WTC11 (cell line): ENCODE results near the gene TMEM150B. TPM values are rescaled to one million over a fixed set of nuclear protein-coding genes. Genes with fewer than 3 reads are reported as not detected.

Experiments used
- ATAC-seq: fragments of 200-7000 bp; cut with Tn5 transposase; 2 replicates; pipeline ENCODE4 v1.10.0; 2021; ENCODE audit warnings: mild to moderate bottlenecking, moderate library complexity
- CTCF ChIA-PET: fragments of 300-600 bp; sonication (Branson Sonifier 250); formaldehyde crosslinking; loops from one replicate; lab custom pipeline; 2021; ENCODE audit warnings: antibody characterized with exemption; lab: Charles Lee
- POLR2A ChIA-PET: fragments of 350-600 bp; sonication (Branson Sonifier 250); formaldehyde crosslinking; loops from one replicate; lab custom pipeline; 2021; ENCODE audit warnings: antibody characterized with exemption; lab: Charles Lee
- DNase-seq: peaks from one replicate; pipeline ENCODE4 v3.0.0; 2021; ENCODE audit warnings: low spot score
- H3K27ac Mint-ChIP-seq: 2 replicates; pipeline ENCODE4 v1.8.0; 2021; ENCODE audit warnings: mixed read lengths
- H3K27me3 Mint-ChIP-seq: 2 replicates; pipeline ENCODE4 v1.8.0; 2021; ENCODE audit warnings: low read depth, mild to moderate bottlenecking, moderate library complexity, mixed read lengths
- H3K36me3 Mint-ChIP-seq: 2 replicates; pipeline ENCODE4 v1.8.0; 2021; ENCODE audit warnings: mixed read lengths
- H3K4me1 Mint-ChIP-seq: 2 replicates; pipeline ENCODE4 v1.8.0; 2022; ENCODE audit warnings: mixed read lengths
- H3K4me3 Mint-ChIP-seq: 2 replicates; pipeline ENCODE4 v1.8.0; 2021; ENCODE audit warnings: mild to moderate bottlenecking, moderate library complexity, mixed read lengths
- H3K9me3 Mint-ChIP-seq: 2 replicates; pipeline ENCODE4 v1.8.0; 2021; ENCODE audit warnings: mixed read lengths
- ETV6 ChIP-seq: sonication (generic); formaldehyde crosslinking; IDR thresholded peaks from 2 replicates; pipeline ENCODE4 v1.8.1; 2022; ENCODE audit warnings: mild to moderate bottlenecking, missing genetic modification reagents
- GTF2I ChIP-seq: fragments of 250-450 bp; sonication (Bioruptor Pico); conservative IDR thresholded peaks from 2 replicates; pipeline ENCODE4 v1.4.0; 2021; ENCODE audit warnings: mild to moderate bottlenecking
- TEAD4 ChIP-seq: sonication (generic); formaldehyde crosslinking; IDR thresholded peaks from 2 replicates; pipeline ENCODE4 v1.8.0; 2022; ENCODE audit warnings: mild to moderate bottlenecking, missing genetic modification reagents
- ZNF219 ChIP-seq: sonication (generic); formaldehyde crosslinking; IDR thresholded peaks from 2 replicates; pipeline ENCODE4 v1.8.0; 2023; ENCODE audit warnings: missing genetic modification reagents, mild to moderate bottlenecking, borderline replicate concordance
- ZNF396 ChIP-seq: fragments of 250-450 bp; sonication (Bioruptor Pico); IDR thresholded peaks from 2 replicates; pipeline ENCODE4 v1.8.0; 2021; ENCODE audit warnings: mild to moderate bottlenecking, moderate library complexity, borderline replicate concordance
- total RNA-seq: library from RNA; stranded (reverse); gene quantifications from 3 replicates; pipeline ENCODE4 v1.2.3, GENCODE V29; 2021
- TF ChIP-seq, protein P1 (sequence below): sonication (generic); formaldehyde crosslinking; IDR thresholded peaks from 2 replicates; pipeline ENCODE4 v1.8.1; 2023; ENCODE audit warnings: mild to moderate bottlenecking, missing genetic modification reagents, borderline replicate concordance
- TF ChIP-seq, protein P2 (sequence below): sonication (generic); formaldehyde crosslinking; IDR thresholded peaks from 2 replicates; pipeline ENCODE4 v1.8.1; 2023; ENCODE audit warnings: mild to moderate bottlenecking, missing genetic modification reagents, moderate library complexity
- TF ChIP-seq, protein P3 (sequence below): sonication (generic); formaldehyde crosslinking; IDR thresholded peaks from 2 replicates; pipeline ENCODE4 v1.8.0; 2022; ENCODE audit warnings: missing genetic modification reagents
- TF ChIP-seq, protein P4 (sequence below): sonication (generic); formaldehyde crosslinking; IDR thresholded peaks from 2 replicates; pipeline ENCODE4 v1.8.1; 2023; ENCODE audit warnings: mild to moderate bottlenecking, missing genetic modification reagents, moderate library complexity
- TF ChIP-seq, protein P5 (sequence below): sonication (generic); formaldehyde crosslinking; IDR thresholded peaks from 2 replicates; pipeline ENCODE4 v1.8.0; 2022; ENCODE audit warnings: mild to moderate bottlenecking, missing genetic modification reagents

TMEM150B gene
- total RNA-seq, 1 experiment from 2014 or later, result 0.44 TPM

DNA sequence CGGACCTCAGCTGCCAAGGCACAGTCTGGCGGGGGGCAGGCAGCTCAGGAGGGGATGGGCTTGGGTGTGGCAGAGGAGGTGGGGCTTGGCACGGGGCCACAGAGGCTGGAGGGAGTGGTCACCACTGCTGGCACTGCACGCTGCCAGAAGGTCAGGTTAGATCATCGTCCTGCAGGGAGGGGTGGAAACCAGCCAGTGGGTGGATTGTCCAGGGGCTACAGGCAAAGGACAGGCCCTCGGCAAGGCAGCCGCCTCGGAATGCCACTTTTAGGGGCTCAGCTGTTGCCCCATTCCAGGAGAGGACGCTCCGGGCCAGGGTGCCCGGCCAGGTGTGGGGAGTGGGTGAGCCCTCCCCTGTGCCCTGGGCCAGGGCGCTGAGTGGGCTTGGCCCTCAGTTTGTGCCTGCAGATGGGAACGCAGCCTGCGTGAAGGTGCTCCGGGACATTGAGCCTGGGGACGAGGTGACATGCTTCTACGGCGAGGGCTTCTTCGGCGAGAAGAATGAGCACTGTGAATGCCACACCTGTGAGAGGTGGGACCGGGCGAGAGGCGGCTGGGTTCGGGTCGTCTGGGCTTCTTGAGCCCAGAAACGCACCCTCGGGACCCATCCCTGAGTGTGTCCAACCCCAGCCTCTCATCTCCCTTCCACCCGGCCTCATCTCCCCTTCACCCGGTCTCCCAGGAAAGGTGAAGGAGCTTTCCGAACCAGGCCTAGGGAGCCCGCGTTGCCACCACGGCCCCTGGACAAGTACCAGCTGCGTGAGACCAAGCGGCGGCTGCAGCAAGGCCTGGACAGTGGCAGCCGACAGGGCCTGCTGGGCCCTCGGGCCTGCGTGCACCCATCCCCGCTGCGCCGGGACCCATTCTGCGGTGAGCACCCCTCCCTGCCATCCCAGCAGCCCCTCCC, 20.9 kb upstream of the TMEM150B start (continued):
- TF ChIP-seq, protein P1, sequence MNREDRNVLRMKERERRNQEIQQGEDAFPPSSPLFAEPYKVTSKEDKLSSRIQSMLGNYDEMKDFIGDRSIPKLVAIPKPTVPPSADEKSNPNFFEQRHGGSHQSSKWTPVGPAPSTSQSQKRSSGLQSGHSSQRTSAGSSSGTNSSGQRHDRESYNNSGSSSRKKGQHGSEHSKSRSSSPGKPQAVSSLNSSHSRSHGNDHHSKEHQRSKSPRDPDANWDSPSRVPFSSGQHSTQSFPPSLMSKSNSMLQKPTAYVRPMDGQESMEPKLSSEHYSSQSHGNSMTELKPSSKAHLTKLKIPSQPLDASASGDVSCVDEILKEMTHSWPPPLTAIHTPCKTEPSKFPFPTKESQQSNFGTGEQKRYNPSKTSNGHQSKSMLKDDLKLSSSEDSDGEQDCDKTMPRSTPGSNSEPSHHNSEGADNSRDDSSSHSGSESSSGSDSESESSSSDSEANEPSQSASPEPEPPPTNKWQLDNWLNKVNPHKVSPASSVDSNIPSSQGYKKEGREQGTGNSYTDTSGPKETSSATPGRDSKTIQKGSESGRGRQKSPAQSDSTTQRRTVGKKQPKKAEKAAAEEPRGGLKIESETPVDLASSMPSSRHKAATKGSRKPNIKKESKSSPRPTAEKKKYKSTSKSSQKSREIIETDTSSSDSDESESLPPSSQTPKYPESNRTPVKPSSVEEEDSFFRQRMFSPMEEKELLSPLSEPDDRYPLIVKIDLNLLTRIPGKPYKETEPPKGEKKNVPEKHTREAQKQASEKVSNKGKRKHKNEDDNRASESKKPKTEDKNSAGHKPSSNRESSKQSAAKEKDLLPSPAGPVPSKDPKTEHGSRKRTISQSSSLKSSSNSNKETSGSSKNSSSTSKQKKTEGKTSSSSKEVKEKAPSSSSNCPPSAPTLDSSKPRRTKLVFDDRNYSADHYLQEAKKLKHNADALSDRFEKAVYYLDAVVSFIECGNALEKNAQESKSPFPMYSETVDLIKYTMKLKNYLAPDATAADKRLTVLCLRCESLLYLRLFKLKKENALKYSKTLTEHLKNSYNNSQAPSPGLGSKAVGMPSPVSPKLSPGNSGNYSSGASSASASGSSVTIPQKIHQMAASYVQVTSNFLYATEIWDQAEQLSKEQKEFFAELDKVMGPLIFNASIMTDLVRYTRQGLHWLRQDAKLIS (CRISPR knock-in tag), result no peak
- TF ChIP-seq GTF2I (CRISPR knock-in tag) (no peak), TEAD4 (CRISPR knock-in tag) (no peak)
- TF ChIP-seq, protein P2, sequence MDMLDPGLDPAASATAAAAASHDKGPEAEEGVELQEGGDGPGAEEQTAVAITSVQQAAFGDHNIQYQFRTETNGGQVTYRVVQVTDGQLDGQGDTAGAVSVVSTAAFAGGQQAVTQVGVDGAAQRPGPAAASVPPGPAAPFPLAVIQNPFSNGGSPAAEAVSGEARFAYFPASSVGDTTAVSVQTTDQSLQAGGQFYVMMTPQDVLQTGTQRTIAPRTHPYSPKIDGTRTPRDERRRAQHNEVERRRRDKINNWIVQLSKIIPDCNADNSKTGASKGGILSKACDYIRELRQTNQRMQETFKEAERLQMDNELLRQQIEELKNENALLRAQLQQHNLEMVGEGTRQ, result no peak

DNA sequence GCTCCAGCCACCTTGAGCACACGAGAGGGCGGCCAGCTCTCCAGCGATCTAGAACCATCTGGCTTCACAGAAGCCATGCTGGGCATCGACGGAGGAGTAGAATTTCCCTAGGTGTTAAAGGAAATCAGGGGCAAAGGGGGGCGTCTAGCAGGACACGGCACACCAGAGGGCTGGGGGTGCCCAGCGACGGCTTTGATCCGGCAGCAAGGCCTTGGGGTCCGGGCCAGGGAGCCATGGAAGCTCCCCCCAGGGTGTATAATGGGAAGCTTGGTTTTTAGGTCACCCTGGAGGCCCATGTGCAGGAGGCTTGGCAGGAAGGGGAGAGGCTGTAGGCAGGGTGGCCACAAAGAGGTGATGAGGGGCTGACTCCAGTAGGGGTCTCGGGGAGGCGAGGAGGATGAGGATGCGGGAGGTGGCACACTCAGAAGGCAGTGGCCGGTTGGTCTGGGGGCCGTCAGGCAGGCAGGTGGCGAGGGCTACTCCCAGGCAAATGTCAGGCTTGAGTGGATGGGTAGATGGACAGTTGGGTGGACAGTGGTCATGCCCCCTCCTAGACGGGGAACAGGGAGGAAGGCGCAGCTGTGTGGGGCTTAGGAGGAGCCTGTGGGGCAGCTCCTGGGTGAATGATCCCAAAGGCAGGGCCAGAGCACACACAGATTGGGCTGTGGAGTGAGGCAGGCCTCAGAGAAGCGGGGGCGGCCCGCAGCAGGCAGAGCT, 20.1 kb upstream of the TMEM150B start:
- POLR2A ChIA-PET, result no interaction called here
- DNase-seq, result no peak
- Mint-ChIP-seq H3K4me1 (peaks cover 41% of the 10 kb centered on the region), H3K9me3 (no peaks in the 10 kb centered on the region), H3K36me3 (peaks cover 28% of the 10 kb centered on the region), H3K27me3 (no peaks in the 10 kb centered on the region; the same call in 1 of the 2 replicates), H3K27ac (peak overlapping the region; percentile 84), H3K4me3 (no peak overlapping the region)
- CTCF ChIA-PET, result interaction anchor here (0.5 to 1.7 kb wide), 4 partner anchors 31 to 73 kb away, joined by 3 to 6 read pairs (median 3); partner anchors contain the start of gene TMEM238
- TF ChIP-seq, protein P1 (CRISPR knock-in tag), result no peak
- TF ChIP-seq, protein P3, sequence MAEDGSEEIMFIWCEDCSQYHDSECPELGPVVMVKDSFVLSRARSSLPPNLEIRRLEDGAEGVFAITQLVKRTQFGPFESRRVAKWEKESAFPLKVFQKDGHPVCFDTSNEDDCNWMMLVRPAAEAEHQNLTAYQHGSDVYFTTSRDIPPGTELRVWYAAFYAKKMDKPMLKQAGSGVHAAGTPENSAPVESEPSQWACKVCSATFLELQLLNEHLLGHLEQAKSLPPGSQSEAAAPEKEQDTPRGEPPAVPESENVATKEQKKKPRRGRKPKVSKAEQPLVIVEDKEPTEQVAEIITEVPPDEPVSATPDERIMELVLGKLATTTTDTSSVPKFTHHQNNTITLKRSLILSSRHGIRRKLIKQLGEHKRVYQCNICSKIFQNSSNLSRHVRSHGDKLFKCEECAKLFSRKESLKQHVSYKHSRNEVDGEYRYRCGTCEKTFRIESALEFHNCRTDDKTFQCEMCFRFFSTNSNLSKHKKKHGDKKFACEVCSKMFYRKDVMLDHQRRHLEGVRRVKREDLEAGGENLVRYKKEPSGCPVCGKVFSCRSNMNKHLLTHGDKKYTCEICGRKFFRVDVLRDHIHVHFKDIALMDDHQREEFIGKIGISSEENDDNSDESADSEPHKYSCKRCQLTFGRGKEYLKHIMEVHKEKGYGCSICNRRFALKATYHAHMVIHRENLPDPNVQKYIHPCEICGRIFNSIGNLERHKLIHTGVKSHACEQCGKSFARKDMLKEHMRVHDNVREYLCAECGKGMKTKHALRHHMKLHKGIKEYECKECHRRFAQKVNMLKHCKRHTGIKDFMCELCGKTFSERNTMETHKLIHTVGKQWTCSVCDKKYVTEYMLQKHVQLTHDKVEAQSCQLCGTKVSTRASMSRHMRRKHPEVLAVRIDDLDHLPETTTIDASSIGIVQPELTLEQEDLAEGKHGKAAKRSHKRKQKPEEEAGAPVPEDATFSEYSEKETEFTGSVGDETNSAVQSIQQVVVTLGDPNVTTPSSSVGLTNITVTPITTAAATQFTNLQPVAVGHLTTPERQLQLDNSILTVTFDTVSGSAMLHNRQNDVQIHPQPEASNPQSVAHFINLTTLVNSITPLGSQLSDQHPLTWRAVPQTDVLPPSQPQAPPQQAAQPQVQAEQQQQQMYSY (CRISPR knock-in tag), result 0 out of 2 replicates have a peak, but pooled peaks have one; percentile 26
- no peak for ATAC-seq

DNA sequence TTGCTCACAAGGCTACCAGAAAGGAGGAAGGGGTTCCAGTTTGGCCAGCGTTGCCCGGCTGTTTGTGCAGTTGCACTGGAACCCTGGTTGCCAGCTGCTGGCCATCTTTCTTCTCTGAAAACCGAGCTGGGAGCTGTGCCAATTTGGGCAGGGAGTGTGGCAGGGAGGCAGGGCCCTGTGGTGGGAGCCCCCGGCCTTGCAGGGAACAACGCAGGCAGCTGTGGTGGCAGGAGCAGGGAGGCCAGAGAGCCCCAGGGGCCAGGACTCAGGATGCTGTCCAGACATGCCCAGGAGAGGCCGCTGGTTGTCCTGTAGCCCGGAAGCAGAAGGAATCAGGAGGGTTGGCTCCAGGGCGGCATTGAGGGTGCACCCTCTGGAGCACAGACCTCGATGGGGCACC, 19.3 kb upstream of the TMEM150B start:
- Mint-ChIP-seq H3K4me3 (no peak overlapping the region), H3K4me1 (peaks cover 35% of the 10 kb centered on the region), H3K27me3 (no peaks in the 10 kb centered on the region; the same call in 1 of the 2 replicates), H3K36me3 (peaks cover 28% of the 10 kb centered on the region), H3K27ac (no peak overlapping the region), H3K9me3 (no peaks in the 10 kb centered on the region)
- POLR2A ChIA-PET, result no interaction called here
- no peak for DNase-seq
- ATAC-seq, result no peak
- CTCF ChIA-PET, result interaction anchor here (0.5 to 1.3 kb wide), 3 partner anchors 9 to 310 kb away, joined by 3 read pairs; no protein-coding TSS in a partner anchor
- TF ChIP-seq ZNF219 (no peak), ETV6 (CRISPR knock-in tag) (no peak), ZNF396 (CRISPR knock-in tag) (no peak)
- TF ChIP-seq, protein P4, sequence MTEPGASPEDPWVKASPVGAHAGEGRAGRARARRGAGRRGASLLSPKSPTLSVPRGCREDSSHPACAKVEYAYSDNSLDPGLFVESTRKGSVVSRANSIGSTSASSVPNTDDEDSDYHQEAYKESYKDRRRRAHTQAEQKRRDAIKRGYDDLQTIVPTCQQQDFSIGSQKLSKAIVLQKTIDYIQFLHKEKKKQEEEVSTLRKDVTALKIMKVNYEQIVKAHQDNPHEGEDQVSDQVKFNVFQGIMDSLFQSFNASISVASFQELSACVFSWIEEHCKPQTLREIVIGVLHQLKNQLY (CRISPR knock-in tag), result no peak
- TF ChIP-seq, protein P5, sequence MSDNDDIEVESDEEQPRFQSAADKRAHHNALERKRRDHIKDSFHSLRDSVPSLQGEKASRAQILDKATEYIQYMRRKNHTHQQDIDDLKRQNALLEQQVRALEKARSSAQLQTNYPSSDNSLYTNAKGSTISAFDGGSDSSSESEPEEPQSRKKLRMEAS (CRISPR knock-in tag), result no peak
